ENCODE results near the gene ATP9A. TPM values are rescaled to one million over a fixed set of nuclear protein-coding genes. Genes with fewer than 3 reads are reported as not detected.

ATP9A gene
- total RNA-seq, 1 donor: 69.1 TPM

- DNase-seq (ENCODE audit: low read depth): peak; percentile 20
- peak overlapping the region; percentile 68 for H3K4me3 ChIP-seq (ENCODE audit: low read depth, low read length)
- no peak for TF ChIP-seq CTCF (IDR thresholded peaks at IDR 0.05; ENCODE audit: insufficient read depth, low read length)
Observed at GRCh38 chr20:51562027-51562331, 206.2 kb downstream of the ATP9A start.

- H3K4me3 ChIP-seq (ENCODE audit: low read depth, low read length): peak overlapping the region; percentile 6
- peak; percentile 20 for DNase-seq (ENCODE audit: low read depth)
- no peak for TF ChIP-seq CTCF (IDR thresholded peaks at IDR 0.05; ENCODE audit: insufficient read depth, low read length)
Observed at GRCh38 chr20:51560550-51561307, 207.5 kb downstream of the ATP9A start.

- DNase-seq (ENCODE audit: low read depth): no peak
- no peak overlapping the region for H3K4me3 ChIP-seq (ENCODE audit: low read depth, low read length)
- no peak for TF ChIP-seq CTCF (IDR thresholded peaks at IDR 0.05; ENCODE audit: insufficient read depth, low read length)
Observed at GRCh38 chr20:51560042-51560441, 208.1 kb downstream of the ATP9A start.

- no peak overlapping the region for H3K4me3 ChIP-seq (ENCODE audit: low read depth, low read length)
- DNase-seq (ENCODE audit: low read depth): peak; percentile 56
- no peak for TF ChIP-seq CTCF (IDR thresholded peaks at IDR 0.05; ENCODE audit: insufficient read depth, low read length)
Observed at GRCh38 chr20:51554538-51555165, 213.5 kb downstream of the ATP9A start.

GRCh38 chr20:51553897-51554486 lies 214.2 kb downstream of the ATP9A start:
- DNase-seq (ENCODE audit: low read depth): peak; percentile 21
- no peak overlapping the region for H3K4me3 ChIP-seq (ENCODE audit: low read depth, low read length)
- TF ChIP-seq CTCF (IDR thresholded peaks at IDR 0.05; ENCODE audit: insufficient read depth, low read length): no peak

- TF ChIP-seq CTCF (IDR thresholded peaks at IDR 0.05; ENCODE audit: insufficient read depth, low read length): no peak
- DNase-seq (ENCODE audit: low read depth): no peak
- H3K4me3 ChIP-seq (ENCODE audit: low read depth, low read length): no peak overlapping the region
Observed at GRCh38 chr20:51551186-51551585, 217.0 kb downstream of the ATP9A start.
